K562 (cell line): ENCODE measurements around the gene PHLDB1. TPM values are rescaled to one million over a fixed set of nuclear protein-coding genes. Genes with fewer than 3 reads are reported as not detected.

Experiments
- ATAC-seq: fragments of 200-7000 bp; cut with Tn5 transposase; 3 replicates; pipeline ENCODE4 v1.9.1; 2020; ENCODE audit warnings: moderate library complexity
- BruUV-seq: library from RNA; stranded (reverse); fragments of 400-500 nt; replicated peaks from 2 replicates; lab custom pipeline; 2021; lab: Mats Ljungman, UMichigan
- CTCF ChIA-PET: fragments of 300-600 bp; formaldehyde crosslinking; extraction: SDS; loops from one replicate; lab custom pipeline; 2021; ENCODE audit warnings: low intra/inter-chr PET ratio; lab: Yijun Ruan, JAX
- POLR2A ChIA-PET: fragments of 300-600, 350-650 bp; sonication (Branson Sonifier 250); formaldehyde crosslinking; extraction: SDS; loops from one replicate; lab custom pipeline; 2021; ENCODE audit warnings: antibody characterized with exemption, inconsistent platforms; lab: Yijun Ruan, JAX
- DNase-seq, 4 experiments: peaks; one replicate each; pipeline versions ENCODE4 v3.0.0 to v3.0.0-alpha.2; 2011 to 2018; ENCODE audit warnings: low spot score in 3 of 4, mixed read lengths in 3 of 4; ENCODE audit errors: extremely low read depth in 1 of 4
- FAIRE-seq: peaks from 2 replicates; lab custom pipeline; 2011; peaks lifted over from hg19 to GRCh38; lab: Jason Lieb, UNC
- H2AFZ ChIP-seq: 2 replicates; pipeline ENCODE4 v1.6.0; 2011; ENCODE audit warnings: low read depth, low read length, control low read depth, inconsistent platforms
- H3K27ac ChIP-seq: fragments of 200-600 bp; 3 replicates; pipeline ENCODE4 v1.8.0; 2011; ENCODE audit warnings: low read depth, mild to moderate bottlenecking, control low read depth, inconsistent platforms, low read length, moderate library complexity, mixed read lengths; ENCODE audit errors: extremely low read depth
- H3K27me3 ChIP-seq, 2 experiments: fragments of 300-600 bp in 1 of 2; 2 replicates in 1 of 2; 3 replicates in 1 of 2; pipeline versions ENCODE4 v1.6.0 to v1.8.0; 2011; ENCODE audit warnings: inconsistent platforms in 2 of 2, low read length in 2 of 2, mild to moderate bottlenecking in 1 of 2, mixed read lengths in 1 of 2, moderate library complexity in 1 of 2; ENCODE audit not compliant: control insufficient read depth in 2 of 2, insufficient read depth in 2 of 2
- H3K36me3 ChIP-seq: fragments of 300-600 bp; 3 replicates; pipeline ENCODE4 v1.8.0; 2011; ENCODE audit warnings: mild to moderate bottlenecking, low read length, inconsistent platforms; ENCODE audit not compliant: control insufficient read depth, insufficient read depth
- H3K4me1 ChIP-seq, 2 experiments: fragments of 200-600 bp in 1 of 2; replicated peaks in 1 of 2; 2 replicates in 1 of 2; 3 replicates in 1 of 2; pipeline versions ENCODE4 v1.5.1 to v1.8.0; 2011; ENCODE audit warnings: inconsistent platforms in 2 of 2, low read length in 2 of 2, mild to moderate bottlenecking in 1 of 2, mixed read lengths in 1 of 2, moderate library complexity in 1 of 2; ENCODE audit not compliant: control insufficient read depth in 2 of 2, insufficient read depth in 2 of 2
- H3K4me2 ChIP-seq: 2 replicates; pipeline ENCODE4 v1.6.1; 2011; ENCODE audit warnings: low read length, control low read depth, inconsistent platforms, mixed read lengths; ENCODE audit not compliant: insufficient read depth
- H3K4me3 ChIP-seq: fragments of 200-600 bp; sonication (generic), shearing (Covaris generic); 2 replicates; pipeline ENCODE4 v1.5.1; 2016; ENCODE audit warnings: control low read depth, inconsistent platforms
- H3K79me2 ChIP-seq: fragments of 200-600 bp; 3 replicates; pipeline ENCODE4 v1.8.0; 2011; ENCODE audit warnings: low read length, inconsistent platforms; ENCODE audit not compliant: control insufficient read depth, insufficient read depth
- H3K9ac ChIP-seq, 2 experiments: 2 replicates each; pipeline versions ENCODE4 v1.6.0 to v1.6.1; 2011; ENCODE audit warnings: low read depth in 2 of 2, low read length in 2 of 2, control low read depth in 1 of 2, inconsistent platforms in 1 of 2, mild to moderate bottlenecking in 1 of 2, mixed read lengths in 1 of 2; ENCODE audit not compliant: insufficient read depth in 1 of 2
- H3K9me1 ChIP-seq: one replicate; pipeline ENCODE4 v1.6.0; 2011; ENCODE audit warnings: inconsistent platforms, mild to moderate bottlenecking, low read length, moderate library complexity; ENCODE audit not compliant: control insufficient read depth, insufficient read depth
- H3K9me3 ChIP-seq: replicated peaks from 2 replicates; pipeline ENCODE4 v1.5.1; 2011; ENCODE audit warnings: low read depth, low read length, inconsistent platforms; ENCODE audit not compliant: control insufficient read depth, insufficient read depth
- H4K20me1 ChIP-seq: replicated peaks from 2 replicates; pipeline ENCODE4 v1.6.1; 2011; ENCODE audit warnings: low read length, inconsistent platforms, mixed read lengths; ENCODE audit not compliant: control insufficient read depth, insufficient read depth
- BCOR ChIP-seq: fragments of 450-650 bp; IDR thresholded peaks from 2 replicates; pipeline ENCODE4 v1.6.1; 2016
- BDP1 ChIP-seq: IDR thresholded peaks from 3 replicates; pipeline ENCODE4 v1.6.1; 2011; ENCODE audit not compliant: insufficient read length, insufficient read depth
- CBX3 ChIP-seq, 2 experiments: IDR thresholded peaks; 1 replicate in 1 of 2; 2 replicates in 1 of 2; pipeline ENCODE4 v1.6.1; 2012; ENCODE audit warnings: inconsistent platforms in 2 of 2, low read length in 2 of 2, borderline replicate concordance in 1 of 2, control low read depth in 1 of 2
- CBX5 ChIP-seq: IDR thresholded peaks from 2 replicates; pipeline ENCODE4 v1.6.1; 2014; ENCODE audit warnings: low read depth, borderline replicate concordance
- FIP1L1 ChIP-seq: fragments of 200-400 bp; formaldehyde crosslinking; IDR thresholded peaks from 2 replicates; pipeline ENCODE4 v1.6.1; 2018; ENCODE audit warnings: mild to moderate bottlenecking, low read depth, low read length; ENCODE audit not compliant: poor library complexity, severe bottlenecking
- HBP1 ChIP-seq: fragments of 450-650 bp; formaldehyde crosslinking; IDR thresholded peaks from 2 replicates; pipeline ENCODE4 v1.4.0; 2022; ENCODE audit warnings: missing genetic modification characterization
- MBD1 ChIP-seq: fragments of 250-450 bp; sonication (Bioruptor Pico); IDR thresholded peaks from 2 replicates; pipeline ENCODE4 v1.8.0; 2022; ENCODE audit warnings: inconsistent platforms
- PHF8 ChIP-seq: fragments of 200-600 bp; sonication (generic); IDR thresholded peaks from 2 replicates; pipeline ENCODE4 v1.6.1; 2012; ENCODE audit warnings: mixed run types, mild to moderate bottlenecking, inconsistent platforms, low read length, moderate library complexity, borderline replicate concordance
- RBM17 ChIP-seq: fragments of 200-400 bp; formaldehyde crosslinking; IDR thresholded peaks from 2 replicates; pipeline ENCODE4 v1.6.1; 2017; ENCODE audit warnings: low read depth, mild to moderate bottlenecking, low read length, borderline replicate concordance
- SAFB ChIP-seq: fragments of 200-400 bp; formaldehyde crosslinking; IDR thresholded peaks from 2 replicates; pipeline ENCODE4 v1.6.1; 2017; ENCODE audit warnings: low read depth, low read length, borderline replicate concordance
- SREBF2 ChIP-seq: sonication (generic); formaldehyde crosslinking; IDR thresholded peaks from 2 replicates; pipeline ENCODE4 v1.4.0; 2020; ENCODE audit warnings: mild to moderate bottlenecking, missing genetic modification reagents
- THAP7 ChIP-seq: fragments of 250-450 bp; sonication (Bioruptor Pico); IDR thresholded peaks from 2 replicates; pipeline ENCODE4 v1.5.0; 2021
- TRIM24 ChIP-seq, 2 experiments: fragments of 450-650 bp; IDR thresholded peaks; 2 replicates each; pipeline ENCODE4 v1.6.1; 2016
- TRIM28 ChIP-seq: fragments of 450-650 bp; IDR thresholded peaks from 2 replicates; pipeline ENCODE4 v1.6.1; 2017
- ZC3H4 ChIP-seq: sonication (generic); formaldehyde crosslinking; IDR thresholded peaks from 2 replicates; pipeline ENCODE4 v1.9.0; 2021; ENCODE audit warnings: missing genetic modification reagents, borderline replicate concordance
- ZFX ChIP-seq: sonication (generic); formaldehyde crosslinking; IDR thresholded peaks from 2 replicates; pipeline ENCODE4 v1.8.0; 2022; ENCODE audit warnings: mild to moderate bottlenecking, missing genetic modification reagents, moderate library complexity
- WGBS: fragments of 100-300 bp; shearing (Covaris generic); methylation state at CpG from one replicate; pipeline ENCODE4 v1.1.6; 2016; ENCODE audit warnings: low coverage, mixed read lengths; ENCODE audit not compliant: insufficient coverage; ENCODE audit errors: missing lambda C conversion rate; 5-methylcytosine and 5-hydroxymethylcytosine counted together
- in situ Hi-C: fragments of 300-500 bp; cut with MboI; formaldehyde crosslinking; loops from 4 replicates; pipeline ENCODE4 v1.15.0; 2018; ENCODE audit warnings: inconsistent platforms, mixed read lengths
- intact Hi-C: fragments of 100-400 bp; cut with micrococcal nuclease; formaldehyde crosslinking; loops from 2 replicates; pipeline ENCODE4 v1.14.2; 2022
- polyA plus RNA-seq, 8 experiments: library from polyadenylated mRNA; depleted of rRNA in 4 of 8; stranded (reverse) in 5 of 8; unstranded in 3 of 8; fragments of >200 nt; fragmentation: Nextera tagmentation in 2 of 8; fragmentation: Illumina TruSeq in 1 of 8; extraction: Ambion mirVana in 2 of 8; extraction: Trizol in 1 of 8; gene quantifications; 2 replicates each; pipeline versions ENCODE4 v1.2.1 to v1.2.3, GENCODE V29; 2011 to 2014; ENCODE audit warnings: inconsistent platforms in 1 of 8, missing spikeins in 1 of 8
- total RNA-seq, 7 experiments: library from RNA; depleted of rRNA in 6 of 7; stranded (reverse); fragments of >200 nt in 6 of 7; fragmentation: Illumina TruSeq in 2 of 7; extraction: Trizol in 2 of 7; gene quantifications; 2 replicates each; pipeline versions ENCODE4 v1.2.1 to v1.2.3, GENCODE V29; 2011 to 2021; ENCODE audit warnings: low replicate concordance in 1 of 7
- TF ChIP-seq, protein P1 (sequence below): fragments of 450-650 bp; IDR thresholded peaks from 2 replicates; pipeline ENCODE4 v1.6.1; 2018; ENCODE audit warnings: mild to moderate bottlenecking, low read depth; ENCODE audit not compliant: partially characterized antibody
- TF ChIP-seq, protein P2 (sequence below): sonication (generic); formaldehyde crosslinking; IDR thresholded peaks from 2 replicates; pipeline ENCODE4 v1.8.0; 2022; ENCODE audit warnings: mild to moderate bottlenecking, missing genetic modification reagents

PHLDB1 gene
- total and polyA plus RNA-seq, 9 of the 15 experiments (the other 6 are each of a cell fraction or from before 2014, with no cell fraction given): 2.0 to 28.7 (median 16.2) TPM

- H2AFZ ChIP-seq: no peak overlapping the region
- DNase-seq: no peak
- no peak overlapping the region for H3K9ac ChIP-seq
- no peak overlapping the region for H3K27ac ChIP-seq
- H3K79me2 ChIP-seq: no peaks in the 10 kb centered on the region
- in situ Hi-C loops (no loop called here), intact Hi-C loops (no loop called here)
- H3K4me1 ChIP-seq: peaks cover 0 to 2% of the 10 kb centered on the region in 2 experiments; a peak in 1 of 5 replicates
- H3K4me2 ChIP-seq: no peak overlapping the region
- no TSS peak for BruUV-seq
- ChIA-PET CTCF (no interaction called here), POLR2A (no interaction called here)
- H3K4me3 ChIP-seq: no peak overlapping the region
- H3K9me3 ChIP-seq: no peaks in the 10 kb centered on the region; the same call in 1 of the 2 replicates
- H3K36me3 ChIP-seq: no peaks in the 10 kb centered on the region
- no peaks in the 10 kb centered on the region for H3K9me1 ChIP-seq
- no peaks in the 10 kb centered on the region for H4K20me1 ChIP-seq
- no peak for FAIRE-seq
- no peak for ATAC-seq
- peaks cover 0 to 4% of the 10 kb centered on the region in 2 experiments; a peak in 1 of 5 replicates for H3K27me3 ChIP-seq
- 36% methylated on average over 2 of the region's 2 CpGs for WGBS
- 0 out of 2 replicates have a peak, but pooled peaks have one; percentile 15 for TF ChIP-seq CBX5
- no peak for TF ChIP-seq BCOR
- no peak for TF ChIP-seq RBM17
- TF ChIP-seq CBX3 (IDR thresholded peaks at IDR 0.05; ENCODE audit: borderline replicate concordance in 1 of 2, low read length in 2 of 2): peak in 1 of 2 experiments; percentile 76; a peak in 1 of 3 replicates
- no peak for TF ChIP-seq PHF8
- TF ChIP-seq SAFB: no peak
- no peak for TF ChIP-seq THAP7 (CRISPR knock-in tag)
- peak; percentile 64; the same call in 1 of the 2 replicates for TF ChIP-seq TRIM28
- TF ChIP-seq, protein P1, sequence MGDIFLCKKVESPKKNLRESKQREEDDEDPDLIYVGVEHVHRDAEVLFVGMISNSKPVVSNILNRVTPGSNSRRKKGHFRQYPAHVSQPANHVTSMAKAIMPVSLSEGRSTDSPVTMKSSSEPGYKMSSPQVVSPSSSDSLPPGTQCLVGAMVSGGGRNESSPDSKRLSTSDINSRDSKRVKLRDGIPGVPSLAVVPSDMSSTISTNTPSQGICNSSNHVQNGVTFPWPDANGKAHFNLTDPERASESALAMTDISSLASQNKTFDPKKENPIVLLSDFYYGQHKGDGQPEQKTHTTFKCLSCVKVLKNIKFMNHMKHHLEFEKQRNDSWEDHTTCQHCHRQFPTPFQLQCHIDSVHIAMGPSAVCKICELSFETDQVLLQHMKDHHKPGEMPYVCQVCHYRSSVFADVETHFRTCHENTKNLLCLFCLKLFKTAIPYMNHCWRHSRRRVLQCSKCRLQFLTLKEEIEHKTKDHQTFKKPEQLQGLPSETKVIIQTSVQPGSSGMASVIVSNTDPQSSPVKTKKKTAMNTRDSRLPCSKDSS: peak; percentile 77
- TF ChIP-seq BDP1: no peak
- TF ChIP-seq MBD1 (CRISPR knock-in tag): no peak
- no peak for TF ChIP-seq HBP1
- no peak for TF ChIP-seq SREBF2 (CRISPR knock-in tag)
- no peak for TF ChIP-seq ZFX (CRISPR knock-in tag)
- no peak for TF ChIP-seq ZC3H4
- 0 out of 4 replicates have a peak, but pooled peaks of 1 of the 2 experiments have one; percentile 12 for TF ChIP-seq TRIM24 (IDR thresholded peaks at IDR 0.05)
- TF ChIP-seq FIP1L1: no peak
- TF ChIP-seq, protein P2, sequence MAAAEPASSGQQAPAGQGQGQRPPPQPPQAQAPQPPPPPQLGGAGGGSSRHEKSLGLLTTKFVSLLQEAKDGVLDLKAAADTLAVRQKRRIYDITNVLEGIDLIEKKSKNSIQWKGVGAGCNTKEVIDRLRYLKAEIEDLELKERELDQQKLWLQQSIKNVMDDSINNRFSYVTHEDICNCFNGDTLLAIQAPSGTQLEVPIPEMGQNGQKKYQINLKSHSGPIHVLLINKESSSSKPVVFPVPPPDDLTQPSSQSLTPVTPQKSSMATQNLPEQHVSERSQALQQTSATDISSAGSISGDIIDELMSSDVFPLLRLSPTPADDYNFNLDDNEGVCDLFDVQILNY: no peak
Measured at GRCh38 chr11:118671254-118671653, 63.8 kb downstream of the PHLDB1 start.
